Measurements from ENCODE around the gene SLC24A3.

Gene SLC24A3

DNA sequence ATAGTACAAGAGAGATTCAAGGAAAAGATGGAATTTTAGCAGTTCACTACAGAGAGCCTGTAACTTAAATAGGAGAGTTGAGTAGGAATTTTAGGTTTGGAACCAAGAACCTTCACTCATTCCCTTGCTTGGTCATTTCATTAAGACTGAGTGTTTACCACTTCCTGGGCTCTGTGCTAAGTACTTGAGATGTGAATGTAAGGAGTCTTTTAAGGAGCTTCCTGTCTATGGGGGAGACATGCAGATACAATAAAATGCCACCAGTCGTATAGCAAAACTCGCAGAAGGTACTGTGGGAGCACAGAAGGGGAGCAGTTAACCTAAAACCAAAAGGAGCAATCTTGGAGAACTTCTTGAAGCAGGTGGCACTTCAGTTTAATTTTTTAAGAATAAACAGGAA is 204.2 kb downstream of the SLC24A3 start:
- Histone ChIP-seq H3K4me1 (ENCODE audit: insufficient read depth, low read length, poor library complexity, severe bottlenecking) (peaks cover 34% of the 10 kb centered on the region), H2AFZ (ENCODE audit: low read length) (no peak overlapping the region), H3K9me2 (replicated peaks; ENCODE audit: low read depth, low read length) (no peaks in the 10 kb centered on the region), H4K20me1 (ENCODE audit: insufficient read depth, low read length, poor library complexity, severe bottlenecking) (no peaks in the 10 kb centered on the region), H3K36me3 (ENCODE audit: insufficient read depth, low read length) (no peaks in the 10 kb centered on the region), H3K27me3 (ENCODE audit: insufficient read depth, low read length, poor library complexity, severe bottlenecking) (no peaks in the 10 kb centered on the region), H3K9ac (ENCODE audit: low read depth, low read length, poor library complexity, severe bottlenecking) (no peak overlapping the region), H3K4me2 (ENCODE audit: low read depth, low read length, poor library complexity, severe bottlenecking) (peak overlapping the region; percentile 7), H3K9me3 (ENCODE audit: insufficient read depth, low read depth, low read length) (no peaks in the 10 kb centered on the region), H3K79me2 (ENCODE audit: insufficient read depth, low read length) (no peaks in the 10 kb centered on the region), H3K4me3 (ENCODE audit: low read length, poor library complexity, severe bottlenecking) (no peak overlapping the region), H3F3A (ENCODE audit: low read depth) (no peaks in the 10 kb centered on the region)
- TF ChIP-seq, protein P1, sequence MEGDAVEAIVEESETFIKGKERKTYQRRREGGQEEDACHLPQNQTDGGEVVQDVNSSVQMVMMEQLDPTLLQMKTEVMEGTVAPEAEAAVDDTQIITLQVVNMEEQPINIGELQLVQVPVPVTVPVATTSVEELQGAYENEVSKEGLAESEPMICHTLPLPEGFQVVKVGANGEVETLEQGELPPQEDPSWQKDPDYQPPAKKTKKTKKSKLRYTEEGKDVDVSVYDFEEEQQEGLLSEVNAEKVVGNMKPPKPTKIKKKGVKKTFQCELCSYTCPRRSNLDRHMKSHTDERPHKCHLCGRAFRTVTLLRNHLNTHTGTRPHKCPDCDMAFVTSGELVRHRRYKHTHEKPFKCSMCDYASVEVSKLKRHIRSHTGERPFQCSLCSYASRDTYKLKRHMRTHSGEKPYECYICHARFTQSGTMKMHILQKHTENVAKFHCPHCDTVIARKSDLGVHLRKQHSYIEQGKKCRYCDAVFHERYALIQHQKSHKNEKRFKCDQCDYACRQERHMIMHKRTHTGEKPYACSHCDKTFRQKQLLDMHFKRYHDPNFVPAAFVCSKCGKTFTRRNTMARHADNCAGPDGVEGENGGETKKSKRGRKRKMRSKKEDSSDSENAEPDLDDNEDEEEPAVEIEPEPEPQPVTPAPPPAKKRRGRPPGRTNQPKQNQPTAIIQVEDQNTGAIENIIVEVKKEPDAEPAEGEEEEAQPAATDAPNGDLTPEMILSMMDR (conservative IDR thresholded peaks at IDR 0.05; ENCODE audit: low read length), result no peak
- no peak for TF ChIP-seq EZH2phosphoT487 (IDR thresholded peaks at IDR 0.05; ENCODE audit: borderline replicate concordance)

DNA sequence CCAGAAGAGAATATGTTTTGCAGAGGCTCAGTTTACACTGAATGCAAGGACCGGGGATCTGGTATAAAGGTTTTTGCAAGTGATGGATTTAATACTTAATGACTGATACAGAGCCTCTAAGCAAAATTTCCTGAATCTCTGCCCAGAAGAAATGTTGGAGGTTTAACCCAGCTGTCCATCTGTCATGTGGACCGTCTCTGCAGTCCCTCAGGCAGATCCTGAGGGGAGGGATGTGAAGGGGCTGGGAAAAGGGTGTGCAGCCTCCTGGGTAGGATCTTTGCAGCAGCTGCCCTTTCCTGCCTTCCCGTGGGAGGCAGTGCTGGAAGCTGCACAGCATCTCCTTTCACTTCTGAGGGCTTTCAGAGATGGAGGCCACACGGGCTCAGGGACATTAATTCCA is 207.0 kb downstream of the SLC24A3 start:
- Histone ChIP-seq H3K4me1 (ENCODE audit: insufficient read depth, low read length, poor library complexity, severe bottlenecking) (peaks cover 61% of the 10 kb centered on the region), H2AFZ (ENCODE audit: low read length) (peak overlapping the region; percentile 35; the same call in 1 of the 2 replicates), H3K36me3 (ENCODE audit: insufficient read depth, low read length) (no peaks in the 10 kb centered on the region), H4K20me1 (ENCODE audit: insufficient read depth, low read length, poor library complexity, severe bottlenecking) (no peaks in the 10 kb centered on the region), H3K9me2 (replicated peaks; ENCODE audit: low read depth, low read length) (no peaks in the 10 kb centered on the region), H3F3A (ENCODE audit: low read depth) (no peaks in the 10 kb centered on the region), H3K9ac (ENCODE audit: low read depth, low read length, poor library complexity, severe bottlenecking) (no peak overlapping the region), H3K9me3 (ENCODE audit: insufficient read depth, low read depth, low read length) (no peaks in the 10 kb centered on the region), H3K4me2 (ENCODE audit: low read depth, low read length, poor library complexity, severe bottlenecking) (peak overlapping the region; percentile 44), H3K4me3 (ENCODE audit: low read length, poor library complexity, severe bottlenecking) (no peak overlapping the region), H3K79me2 (ENCODE audit: insufficient read depth, low read length) (no peaks in the 10 kb centered on the region), H3K27me3 (ENCODE audit: insufficient read depth, low read length, poor library complexity, severe bottlenecking) (no peaks in the 10 kb centered on the region)
- TF ChIP-seq, protein P1 (conservative IDR thresholded peaks at IDR 0.05; ENCODE audit: low read length), result no peak
- no peak for TF ChIP-seq EZH2phosphoT487 (IDR thresholded peaks at IDR 0.05; ENCODE audit: borderline replicate concordance)

DNA sequence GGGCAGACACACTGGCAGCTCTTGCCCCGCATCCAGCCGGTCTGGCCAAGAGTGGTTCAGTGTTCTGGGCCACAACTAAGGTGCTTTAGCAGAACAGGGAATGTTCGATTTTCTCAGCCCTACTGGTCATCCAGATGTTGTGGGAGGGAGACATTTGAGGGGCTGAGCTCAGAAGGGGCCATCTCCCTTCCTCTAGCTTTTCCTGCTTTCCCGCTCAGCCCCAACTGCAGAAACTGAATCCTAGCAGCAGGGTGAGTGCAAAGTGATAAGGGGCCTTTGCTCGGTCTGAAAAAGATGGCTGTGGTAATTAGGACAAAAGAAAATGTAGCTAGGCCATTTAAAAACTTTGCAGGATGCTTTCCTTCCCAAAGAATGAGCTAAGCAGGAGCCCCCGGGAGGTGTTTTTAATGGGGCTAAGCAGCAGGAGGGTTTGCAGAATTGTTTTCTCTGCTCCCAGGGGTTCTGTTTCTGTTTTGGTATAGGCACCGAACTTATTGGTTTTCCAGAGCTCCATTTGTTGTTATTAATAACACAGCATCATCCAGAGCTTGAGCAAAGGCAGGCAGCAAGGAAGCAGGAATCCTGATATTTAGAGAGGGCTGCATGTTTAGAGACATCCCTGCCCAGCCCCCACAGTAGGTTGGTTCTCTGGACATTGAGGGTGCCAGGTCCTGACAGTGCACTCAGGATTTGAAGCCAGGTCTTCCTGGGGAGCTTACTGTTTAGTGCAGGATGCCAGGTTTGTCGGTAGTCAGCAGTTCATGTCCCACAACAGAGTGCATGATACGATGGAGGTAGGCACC is 210.9 kb downstream of the SLC24A3 start:
- no peaks in the 10 kb centered on the region for H3F3A ChIP-seq (ENCODE audit: low read depth)
- H4K20me1 ChIP-seq (ENCODE audit: insufficient read depth, low read length, poor library complexity, severe bottlenecking), result no peaks in the 10 kb centered on the region
- no peaks in the 10 kb centered on the region for H3K36me3 ChIP-seq (ENCODE audit: insufficient read depth, low read length)
- peaks cover 46% of the 10 kb centered on the region for H3K4me1 ChIP-seq (ENCODE audit: insufficient read depth, low read length, poor library complexity, severe bottlenecking)
- peak overlapping the region; percentile 40 for H3K4me3 ChIP-seq (ENCODE audit: low read length, poor library complexity, severe bottlenecking)
- no peaks in the 10 kb centered on the region for H3K9me2 ChIP-seq (replicated peaks; ENCODE audit: low read depth, low read length)
- peak overlapping the region; percentile 68 for H3K9ac ChIP-seq (ENCODE audit: low read depth, low read length, poor library complexity, severe bottlenecking)
- H2AFZ ChIP-seq (ENCODE audit: low read length), result peak overlapping the region; percentile 30
- no peak for TF ChIP-seq EZH2phosphoT487 (IDR thresholded peaks at IDR 0.05; ENCODE audit: borderline replicate concordance)
- no peaks in the 10 kb centered on the region for H3K79me2 ChIP-seq (ENCODE audit: insufficient read depth, low read length)
- H3K27me3 ChIP-seq (ENCODE audit: insufficient read depth, low read length, poor library complexity, severe bottlenecking), result no peaks in the 10 kb centered on the region
- no peaks in the 10 kb centered on the region for H3K9me3 ChIP-seq (ENCODE audit: insufficient read depth, low read depth, low read length)
- peak overlapping the region; percentile 70 for H3K4me2 ChIP-seq (ENCODE audit: low read depth, low read length, poor library complexity, severe bottlenecking)
